GM18519 (cell line): ENCODE measurements around the gene RASA4B.
"Not testable (repeated sequence)": the region's sequence is repeated elsewhere in the genome, so short reads cannot be mapped to it uniquely, and the experiment has no call there.

Experiments used
- ATAC-seq: cut with Tn5 transposase; IDR thresholded peaks from one replicate; pipeline ENCODE4 v1.9.1; 2021; ENCODE audit warnings: mild to moderate bottlenecking, moderate library complexity; ENCODE audit not compliant: unreplicated experiment, low FRiP score

RASA4B gene

GRCh38 chr7:102455596-102455995, 62.0 kb downstream of the RASA4B start:
- ATAC-seq, result no peak

GRCh38 chr7:102454932-102455331, 62.6 kb downstream of the RASA4B start:
- not testable (repeated sequence) for ATAC-seq

DNA sequence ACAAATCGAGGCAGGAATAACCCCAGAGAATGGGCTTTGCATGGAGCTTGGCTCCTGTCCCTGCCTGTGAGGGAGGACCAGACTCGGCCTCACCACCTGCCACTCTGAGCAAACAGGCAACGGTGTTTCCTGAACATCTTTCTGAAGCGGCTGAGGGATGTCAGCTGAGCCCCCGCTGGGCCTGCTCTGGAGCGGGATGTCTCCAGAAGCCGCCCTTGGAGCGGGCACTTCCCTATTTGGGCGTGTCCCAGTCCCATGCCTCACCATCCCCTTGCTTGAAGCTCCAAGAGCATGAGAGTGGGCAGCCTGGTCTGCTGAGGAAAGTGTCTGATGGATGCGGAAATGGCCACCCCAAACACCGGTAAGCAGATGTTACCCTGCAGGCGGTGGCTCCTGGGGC, 63.1 kb downstream of the RASA4B start:
- no peak for ATAC-seq

DNA sequence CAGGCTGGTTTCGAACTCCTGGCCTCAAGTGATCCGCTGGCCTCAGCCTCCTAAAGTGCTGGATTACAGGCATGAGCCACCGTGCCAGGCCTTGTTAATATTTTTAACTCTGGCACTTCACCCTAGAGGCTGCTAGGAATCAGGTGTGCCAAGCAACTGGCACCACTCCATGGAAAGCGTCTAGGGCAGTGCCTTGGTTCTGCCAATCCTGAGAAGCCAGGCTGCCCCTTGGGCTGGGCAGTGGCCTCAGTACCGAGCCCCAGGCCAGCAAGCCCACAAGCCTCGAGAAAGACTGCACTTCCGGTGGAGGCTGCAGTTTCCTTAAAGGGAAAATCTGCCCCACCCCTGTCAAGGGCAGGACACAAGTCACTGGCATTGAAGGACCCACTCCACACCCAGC, 64.3 kb downstream of the RASA4B start:
- ATAC-seq, result no peak

- ATAC-seq, result no peak
These were observed 65.1 kb downstream of the RASA4B start for GRCh38 chr7:102452451-102452850.

DNA sequence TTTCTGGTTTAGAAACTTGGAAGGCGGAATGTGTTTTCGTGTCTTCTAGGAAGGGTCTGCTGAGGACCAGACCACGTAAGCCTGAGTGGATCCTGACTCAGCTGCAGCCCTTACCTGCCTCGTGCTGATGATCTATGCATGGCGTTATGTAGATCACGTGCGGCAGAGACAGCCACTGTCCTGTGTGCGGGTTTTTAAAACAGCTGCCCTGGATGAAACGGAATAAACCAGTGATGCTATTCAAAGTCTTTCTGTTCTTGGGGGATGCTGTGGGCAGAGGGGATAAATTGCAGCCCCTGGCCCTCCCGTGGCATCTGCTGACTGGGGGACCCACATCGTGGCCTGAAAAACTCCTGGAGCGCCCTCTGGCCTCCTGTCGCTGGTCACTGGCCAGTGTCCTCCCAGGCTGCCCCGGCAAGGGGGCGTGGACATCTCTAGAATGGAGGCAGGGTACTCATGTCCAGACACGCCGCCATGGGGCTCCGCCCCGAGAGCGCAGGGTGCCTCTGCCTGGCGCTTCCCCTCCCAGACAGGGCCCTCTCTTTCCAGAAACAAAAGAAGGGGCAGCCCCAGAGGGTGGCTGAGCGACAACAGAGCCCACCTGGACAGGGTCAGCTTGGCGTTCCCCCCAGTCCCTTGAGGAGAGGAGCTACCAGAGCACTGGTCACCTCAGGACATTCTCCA, 66.1 kb downstream of the RASA4B start:
- no peak for ATAC-seq

- no peak for ATAC-seq
These were observed 67.3 kb downstream of the RASA4B start for GRCh38 chr7:102450242-102450641.

DNA sequence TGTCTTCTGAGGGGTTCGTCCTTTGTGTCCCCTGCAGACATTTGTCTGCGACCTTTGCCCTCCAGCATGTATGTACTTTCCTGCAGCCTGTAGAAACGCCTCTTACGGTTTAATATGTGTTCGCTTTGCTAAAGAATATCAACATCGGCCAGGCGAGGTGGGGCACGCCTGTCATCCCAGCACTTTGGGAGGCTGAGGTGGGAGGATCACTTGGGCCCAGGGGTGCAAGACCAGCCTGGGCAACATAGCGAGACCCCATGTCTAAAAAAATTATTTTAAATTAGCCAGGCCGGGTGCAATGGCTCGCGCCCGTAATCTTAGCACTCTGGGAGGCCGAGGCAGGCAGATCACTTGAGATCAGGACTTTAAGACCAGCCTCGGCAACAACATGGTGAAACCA, 68.4 kb downstream of the RASA4B start:
- ATAC-seq, result no peak

DNA sequence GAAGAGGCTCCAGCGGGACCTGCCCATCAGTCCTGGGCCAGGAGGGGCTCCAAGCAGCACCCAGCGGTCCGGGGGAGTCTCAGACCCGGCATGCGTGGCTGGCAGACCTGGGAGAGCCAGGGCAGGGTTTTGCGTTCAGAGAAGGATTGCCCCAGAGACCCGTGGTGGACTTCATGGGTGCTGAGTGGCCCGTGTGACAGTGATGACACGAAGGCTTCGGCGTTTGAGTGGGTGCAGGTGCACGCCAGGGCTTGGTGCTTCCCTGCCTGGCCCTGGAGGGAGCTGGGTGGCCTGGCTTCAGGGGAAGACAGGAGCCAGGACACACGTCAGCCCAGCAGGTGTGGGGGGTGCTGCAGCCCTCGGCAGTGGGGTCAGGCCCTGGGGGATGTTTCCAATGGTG, 70.3 kb downstream of the RASA4B start:
- no peak for ATAC-seq

GRCh38 chr7:102446387-102447156, 71.0 kb downstream of the RASA4B start:
- no peak for ATAC-seq

GRCh38 chr7:102445674-102446071, 71.9 kb downstream of the RASA4B start:
- no peak for ATAC-seq

- peak; percentile 30 for ATAC-seq
These were observed 72.5 kb downstream of the RASA4B start for GRCh38 chr7:102444961-102445673.

DNA sequence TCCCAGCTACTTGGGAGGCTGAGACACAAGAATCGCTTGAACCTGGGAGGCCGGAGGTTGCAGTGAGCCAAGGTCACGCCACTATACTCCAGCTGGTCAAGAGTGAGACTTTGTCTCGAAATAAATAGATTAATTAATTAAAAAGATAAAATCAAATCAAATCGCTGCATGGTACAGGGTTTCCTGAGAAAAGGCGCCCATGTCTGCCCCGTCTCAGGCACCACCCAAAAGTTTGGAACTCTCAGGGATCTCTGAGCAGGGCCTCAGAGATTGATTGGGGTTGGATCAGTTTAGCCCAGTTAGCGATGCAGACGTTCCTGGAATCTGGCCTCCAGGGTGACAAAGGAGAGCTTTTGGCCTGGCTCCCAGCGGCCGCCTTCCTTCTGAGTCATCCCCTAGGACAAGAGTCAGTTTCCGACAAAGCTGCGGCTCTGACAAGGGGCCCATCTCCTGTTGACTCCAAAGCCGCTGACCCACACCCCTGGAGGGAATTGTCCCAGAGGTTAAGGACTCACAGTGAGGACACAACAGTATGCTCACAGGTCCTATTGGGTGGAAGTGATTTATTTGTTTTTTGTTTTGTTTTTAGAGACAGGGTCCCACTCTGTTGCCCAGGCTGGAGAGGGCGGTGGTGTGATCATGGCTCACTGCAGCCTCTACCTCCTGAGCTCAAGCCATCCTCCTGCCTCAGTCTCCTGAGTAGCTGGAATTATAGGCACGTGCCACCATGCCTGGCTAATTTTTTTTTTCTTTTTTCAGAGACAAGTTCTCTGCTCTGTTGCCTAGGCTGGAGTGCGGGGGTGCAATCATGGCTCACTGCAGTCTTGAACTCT, 77.4 kb downstream of the RASA4B start:
- no peak for ATAC-seq

DNA sequence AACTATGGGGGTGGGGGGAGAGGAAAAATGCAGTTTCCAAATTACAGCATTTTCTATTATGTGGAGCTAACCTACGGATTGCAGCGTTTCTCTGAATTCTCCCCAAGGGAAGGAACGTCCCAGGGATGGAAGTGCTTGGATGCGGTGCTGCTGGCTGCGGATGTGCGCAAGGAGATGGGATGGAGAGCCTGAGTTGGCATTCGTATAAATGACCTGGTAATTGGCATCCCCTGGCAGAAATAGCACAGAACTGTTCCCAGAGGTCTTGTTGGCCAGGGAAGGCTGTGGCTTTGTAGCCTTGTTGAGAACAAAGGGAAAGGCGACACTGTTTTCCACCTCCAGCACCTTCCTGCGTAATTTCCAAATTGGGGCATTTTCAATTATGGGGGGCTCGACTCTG, 81.5 kb downstream of the RASA4B start:
- ATAC-seq, result no peak

DNA sequence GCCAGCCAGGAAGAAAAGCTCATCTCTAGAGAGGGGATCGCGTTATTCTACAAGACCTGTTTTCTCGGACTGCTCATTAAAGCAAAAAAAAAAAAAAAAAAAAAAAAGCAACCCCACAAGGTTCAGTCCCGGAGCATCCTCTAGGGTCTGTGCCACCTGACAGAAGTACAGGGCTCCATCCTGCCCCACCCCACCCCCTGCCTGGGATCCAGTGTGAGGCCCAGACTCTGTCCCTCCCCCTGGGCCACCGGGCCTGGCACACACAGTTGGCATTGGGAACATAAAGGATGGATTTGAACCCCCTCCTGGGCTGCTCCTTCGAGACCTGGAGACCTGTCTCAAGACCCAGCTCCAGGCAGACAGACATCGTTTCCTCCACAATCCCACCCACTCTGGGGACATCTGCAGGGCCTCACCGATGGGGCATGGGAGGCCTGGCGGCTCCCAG, 83.5 kb downstream of the RASA4B start:
- ATAC-seq, result no peak

DNA sequence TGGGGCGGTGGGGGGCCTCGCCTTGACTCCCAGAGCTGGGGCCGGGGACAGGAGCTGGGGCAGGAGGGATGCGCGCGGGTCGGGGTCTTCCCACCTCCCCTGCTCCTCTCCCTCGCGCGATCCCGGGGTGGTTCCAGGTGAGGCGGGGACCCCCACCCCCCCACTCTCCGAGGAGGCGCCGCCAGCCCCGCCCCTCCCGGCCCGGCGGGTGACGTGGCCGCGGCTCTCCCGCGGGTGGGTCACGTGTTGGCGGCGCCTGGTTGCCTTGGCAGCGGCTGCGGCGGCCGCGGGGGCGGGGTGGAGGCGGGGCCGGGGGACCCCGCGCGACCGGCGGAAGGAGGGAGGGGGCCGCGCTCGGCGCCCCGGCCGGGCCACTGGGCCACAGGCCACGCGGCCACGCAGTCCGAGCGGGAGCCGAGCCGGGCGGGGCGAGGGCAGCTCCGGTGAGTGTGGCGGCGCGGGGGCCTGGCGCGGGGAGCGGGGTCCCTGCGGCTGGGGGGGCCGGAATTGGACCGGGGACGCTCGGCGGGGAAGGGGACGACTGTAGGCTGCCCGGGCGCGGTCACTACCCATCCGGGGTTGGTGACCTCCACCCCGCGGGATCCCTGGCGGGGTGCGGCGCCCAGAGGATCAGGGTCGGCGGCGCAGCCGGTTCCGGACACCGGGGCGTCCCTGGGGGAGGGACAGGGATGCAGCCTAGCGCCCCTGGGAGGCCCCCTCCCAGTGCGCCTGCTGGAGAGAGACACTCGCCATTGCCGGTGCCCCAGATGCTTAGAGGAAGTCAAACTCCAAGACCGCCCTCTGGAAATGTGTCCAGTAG, 84.1 kb downstream of the RASA4B start, which contains the start of gene ORAI2:
Gene ORAI2, plus strand, starts transcription at position 357 of the 820 bp plus-strand sequence. CDS start 5,382 bp downstream, outside the sequence.
- ATAC-seq, result peak; percentile 39
